Upper lobe of left lung (tissue), 4 donors: ENCODE data around the gene NKAIN2.

Source experiments
- POLR2A ChIP-seq, 4 donors: fragments of 450-650 bp; IDR thresholded peaks; one replicate each; pipeline ENCODE4 v1.5.1; 2016 to 2017; ENCODE audit warnings: antibody characterized with exemption in 4 of 4, mild to moderate bottlenecking in 2 of 4
- TF ChIP-seq, protein P1 (sequence below), 6 experiments: fragments of 450-650 bp in 4 of 6; fragments of 200-600 bp in 2 of 6; sonication (generic) in 2 of 6; IDR thresholded peaks; one replicate each; pipeline ENCODE4 v1.5.1; 2016 to 2019; ENCODE audit warnings: antibody characterized with exemption in 6 of 6

DNA sequence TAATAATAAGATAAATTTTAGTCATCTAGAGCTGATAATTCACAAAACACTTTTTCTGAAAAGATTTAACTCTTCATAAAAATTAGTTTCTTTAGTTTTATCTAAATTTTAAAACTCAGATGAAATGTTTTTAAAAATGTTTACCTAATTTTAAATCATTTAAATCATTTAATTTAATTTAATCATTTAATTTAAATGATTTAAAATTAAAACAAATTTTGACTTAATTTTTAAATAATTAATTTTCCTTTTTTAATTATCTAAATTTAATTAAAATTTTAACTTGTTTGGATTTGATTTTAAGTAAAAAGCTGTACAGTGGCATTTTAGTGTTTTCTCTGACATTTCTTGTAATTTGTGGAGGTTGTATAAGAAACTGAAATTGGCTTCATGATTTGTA, 1026.8 kb downstream of the NKAIN2 start:
- no peak for TF ChIP-seq POLR2A (IDR thresholded peaks at IDR 0.05)
- TF ChIP-seq, protein P1, sequence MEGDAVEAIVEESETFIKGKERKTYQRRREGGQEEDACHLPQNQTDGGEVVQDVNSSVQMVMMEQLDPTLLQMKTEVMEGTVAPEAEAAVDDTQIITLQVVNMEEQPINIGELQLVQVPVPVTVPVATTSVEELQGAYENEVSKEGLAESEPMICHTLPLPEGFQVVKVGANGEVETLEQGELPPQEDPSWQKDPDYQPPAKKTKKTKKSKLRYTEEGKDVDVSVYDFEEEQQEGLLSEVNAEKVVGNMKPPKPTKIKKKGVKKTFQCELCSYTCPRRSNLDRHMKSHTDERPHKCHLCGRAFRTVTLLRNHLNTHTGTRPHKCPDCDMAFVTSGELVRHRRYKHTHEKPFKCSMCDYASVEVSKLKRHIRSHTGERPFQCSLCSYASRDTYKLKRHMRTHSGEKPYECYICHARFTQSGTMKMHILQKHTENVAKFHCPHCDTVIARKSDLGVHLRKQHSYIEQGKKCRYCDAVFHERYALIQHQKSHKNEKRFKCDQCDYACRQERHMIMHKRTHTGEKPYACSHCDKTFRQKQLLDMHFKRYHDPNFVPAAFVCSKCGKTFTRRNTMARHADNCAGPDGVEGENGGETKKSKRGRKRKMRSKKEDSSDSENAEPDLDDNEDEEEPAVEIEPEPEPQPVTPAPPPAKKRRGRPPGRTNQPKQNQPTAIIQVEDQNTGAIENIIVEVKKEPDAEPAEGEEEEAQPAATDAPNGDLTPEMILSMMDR (IDR thresholded peaks at IDR 0.05), result no peak
